WERI-Rb-1 (cell line): ENCODE data around the gene MYH14.
"Not testable (repeated sequence)": the region's sequence is repeated elsewhere in the genome, so short reads cannot be mapped to it uniquely, and the experiment has no call there.

Experiments
- DNase-seq: peaks from one replicate; pipeline ENCODE4 v3.0.0-alpha.2; 2020
- H3K27ac ChIP-seq: fragments of 250-450 bp; sonication (Bioruptor Pico); 2 replicates; pipeline ENCODE4 v1.5.1; 2020; ENCODE audit warnings: mild to moderate bottlenecking, moderate library complexity
- H3K27me3 ChIP-seq: fragments of 250-450 bp; sonication (Bioruptor Pico); 2 replicates; pipeline ENCODE4 v1.5.1; 2021; ENCODE audit warnings: mild to moderate bottlenecking, low read depth, moderate library complexity; ENCODE audit not compliant: insufficient read depth, severe bottlenecking
- H3K36me3 ChIP-seq: fragments of 250-450 bp; sonication (Bioruptor Pico); 2 replicates; pipeline ENCODE4 v1.5.1; 2020; ENCODE audit warnings: mild to moderate bottlenecking, moderate library complexity
- H3K4me3 ChIP-seq: 2 replicates; pipeline ENCODE4 v1.5.1; 2011; ENCODE audit warnings: low read depth, mild to moderate bottlenecking, control low read depth, low read length
- H3K9me3 ChIP-seq: fragments of 250-450 bp; sonication (Bioruptor Pico); 2 replicates; pipeline ENCODE4 v1.5.1; 2021; ENCODE audit warnings: mild to moderate bottlenecking, moderate library complexity; ENCODE audit not compliant: severe bottlenecking
- TF ChIP-seq, protein P1 (sequence below): IDR thresholded peaks from 2 replicates; pipeline ENCODE4 v1.5.1; 2011; ENCODE audit warnings: low read depth, mild to moderate bottlenecking, control low read depth, inconsistent platforms, low read length

The MYH14 gene

DNA sequence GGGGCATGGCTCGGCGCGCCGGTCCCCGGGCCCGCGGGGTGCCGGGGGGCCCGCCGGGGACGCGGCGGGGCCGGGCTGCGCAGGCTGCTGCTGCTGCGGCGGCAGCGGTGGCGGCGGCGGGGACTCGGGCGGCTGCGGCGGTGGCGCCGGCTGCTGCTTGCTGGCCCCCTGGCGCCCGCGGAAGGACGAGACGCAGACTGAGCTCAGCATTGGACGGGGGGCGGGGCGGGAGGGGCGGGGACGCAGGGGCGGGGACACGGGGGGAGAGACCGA is 125.4 kb downstream of the MYH14 start:
- no peak overlapping the region for H3K27ac ChIP-seq
- no peak for DNase-seq
- H3K27me3 ChIP-seq, result no peaks in the 10 kb centered on the region
- H3K9me3 ChIP-seq, result peaks cover 3% of the 10 kb centered on the region
- TF ChIP-seq, protein P1, sequence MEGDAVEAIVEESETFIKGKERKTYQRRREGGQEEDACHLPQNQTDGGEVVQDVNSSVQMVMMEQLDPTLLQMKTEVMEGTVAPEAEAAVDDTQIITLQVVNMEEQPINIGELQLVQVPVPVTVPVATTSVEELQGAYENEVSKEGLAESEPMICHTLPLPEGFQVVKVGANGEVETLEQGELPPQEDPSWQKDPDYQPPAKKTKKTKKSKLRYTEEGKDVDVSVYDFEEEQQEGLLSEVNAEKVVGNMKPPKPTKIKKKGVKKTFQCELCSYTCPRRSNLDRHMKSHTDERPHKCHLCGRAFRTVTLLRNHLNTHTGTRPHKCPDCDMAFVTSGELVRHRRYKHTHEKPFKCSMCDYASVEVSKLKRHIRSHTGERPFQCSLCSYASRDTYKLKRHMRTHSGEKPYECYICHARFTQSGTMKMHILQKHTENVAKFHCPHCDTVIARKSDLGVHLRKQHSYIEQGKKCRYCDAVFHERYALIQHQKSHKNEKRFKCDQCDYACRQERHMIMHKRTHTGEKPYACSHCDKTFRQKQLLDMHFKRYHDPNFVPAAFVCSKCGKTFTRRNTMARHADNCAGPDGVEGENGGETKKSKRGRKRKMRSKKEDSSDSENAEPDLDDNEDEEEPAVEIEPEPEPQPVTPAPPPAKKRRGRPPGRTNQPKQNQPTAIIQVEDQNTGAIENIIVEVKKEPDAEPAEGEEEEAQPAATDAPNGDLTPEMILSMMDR, result no peak
- H3K4me3 ChIP-seq, result no peak overlapping the region
- H3K36me3 ChIP-seq, result no peaks in the 10 kb centered on the region

DNA sequence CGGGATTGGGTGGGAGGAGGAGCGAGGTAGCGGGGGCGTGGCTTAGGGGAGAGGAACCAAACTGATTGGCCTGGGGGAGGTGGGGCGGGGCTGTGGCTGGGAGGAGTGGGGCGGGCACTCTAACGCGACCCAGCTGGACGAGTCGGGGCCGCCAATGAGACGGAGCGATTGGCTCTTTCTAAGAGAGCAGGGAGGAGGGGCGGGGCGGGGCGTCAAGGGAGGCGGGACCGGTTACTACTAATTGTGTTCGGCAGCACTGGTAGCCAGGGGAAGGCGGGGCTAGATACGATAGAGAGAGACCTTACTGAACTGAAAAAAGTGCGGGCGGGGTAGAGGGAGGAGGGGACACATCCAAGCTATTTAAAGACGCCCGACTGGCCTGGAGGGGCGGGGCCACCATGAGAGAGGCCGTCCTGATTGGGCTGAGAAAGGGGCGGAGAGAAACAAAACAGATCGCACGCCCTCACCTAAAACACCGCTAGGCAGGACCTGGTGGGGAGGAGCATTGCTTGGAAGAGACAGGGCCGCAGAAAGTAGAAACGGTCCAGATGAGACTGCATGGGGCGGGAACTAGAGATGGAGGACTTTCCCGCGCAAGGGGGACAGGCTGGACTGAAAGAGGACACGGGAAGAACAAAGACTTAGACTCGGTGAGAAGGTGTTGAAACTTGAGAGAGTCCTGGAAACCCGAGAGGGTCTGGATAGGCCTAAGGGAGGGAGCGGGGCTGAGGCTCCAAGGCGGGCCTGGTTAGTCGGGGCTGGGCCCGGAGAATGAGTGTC is 125.9 kb downstream of the MYH14 start, which contains the start of gene KCNC3:
Gene KCNC3 (minus strand): TSS at position 232 of the 780 bp plus-strand sequence. CDS start 295 bp downstream, outside the sequence.
- H3K36me3 ChIP-seq, result no peaks in the 10 kb centered on the region
- H3K4me3 ChIP-seq, result peak within 1 kb of the TSS; percentile 61
- no peaks in the 10 kb centered on the region for H3K27me3 ChIP-seq
- peak; percentile 100 for DNase-seq
- peaks cover 3% of the 10 kb centered on the region for H3K9me3 ChIP-seq
- peak within 1 kb of the TSS; percentile 83 for H3K27ac ChIP-seq
- TF ChIP-seq, protein P1, result no peak

DNA sequence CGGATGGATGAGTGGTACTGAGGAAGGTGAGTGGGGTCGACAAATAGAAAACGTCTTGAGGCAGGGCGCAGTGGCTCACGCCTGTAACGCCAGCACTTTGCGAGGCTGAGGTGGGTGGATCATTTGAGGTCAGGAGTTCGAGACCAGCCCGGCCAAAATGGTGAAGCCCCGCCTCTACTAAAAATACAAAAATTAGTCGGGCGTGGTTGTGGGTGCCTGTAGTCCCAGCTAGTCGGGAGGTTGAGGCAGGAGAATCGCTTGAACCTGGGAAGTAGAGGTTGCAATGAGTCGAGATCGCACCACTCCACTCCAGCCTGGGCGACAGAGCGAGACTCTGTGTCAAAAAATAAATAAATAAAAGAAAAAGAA is 126.5 kb downstream of the MYH14 start:
- DNase-seq, H3K36me3 ChIP-seq, H3K9me3 ChIP-seq, H3K27me3 ChIP-seq: not testable (repeated sequence)
- H3K4me3 ChIP-seq, result peak overlapping the region; percentile 61
- peak overlapping the region; percentile 83 for H3K27ac ChIP-seq

DNA sequence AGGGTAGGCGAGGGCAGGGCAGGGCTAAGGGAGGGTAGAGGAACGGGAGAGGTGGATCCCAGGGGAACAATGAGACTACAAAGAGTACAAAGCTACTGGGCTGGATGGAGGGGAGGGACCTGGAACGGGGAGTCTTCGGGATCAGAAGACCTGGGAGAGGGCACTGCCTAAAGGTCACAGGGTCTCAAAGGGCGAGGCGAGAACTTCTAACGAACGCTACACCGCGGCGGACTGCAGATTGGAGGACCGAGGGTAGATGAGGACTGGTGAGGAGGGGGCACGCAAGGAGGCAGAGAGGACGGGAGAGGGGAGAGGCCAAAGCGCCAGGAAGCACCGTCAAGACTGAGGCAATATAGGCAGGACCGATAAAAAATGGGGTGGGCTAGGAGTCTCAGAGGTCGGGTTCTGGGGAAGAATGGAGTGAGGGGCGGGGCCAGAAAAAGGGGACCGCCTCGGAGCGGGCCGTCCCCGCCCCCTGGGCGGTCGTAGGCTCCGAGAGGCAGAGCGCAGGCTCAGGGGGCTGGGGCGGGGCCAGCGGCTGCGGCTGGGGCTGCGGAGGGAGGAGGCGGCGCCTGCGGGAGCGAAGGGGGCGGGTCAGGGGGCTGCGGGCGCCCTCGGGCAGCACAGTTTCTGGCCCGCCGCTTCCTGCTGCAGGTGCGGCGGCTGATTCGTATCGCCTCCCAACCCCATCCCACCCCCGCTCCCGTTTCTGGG is 127.1 kb downstream of the MYH14 start:
- Histone ChIP-seq H3K4me3 (peak overlapping the region; percentile 48), H3K27me3 (no peaks in the 10 kb centered on the region), H3K9me3 (peaks cover 7% of the 10 kb centered on the region), H3K36me3 (no peaks in the 10 kb centered on the region), H3K27ac (peak overlapping the region; percentile 83; the same call in 1 of the 2 replicates)
- TF ChIP-seq, protein P1, result no peak
- peak; percentile 90 for DNase-seq

DNA sequence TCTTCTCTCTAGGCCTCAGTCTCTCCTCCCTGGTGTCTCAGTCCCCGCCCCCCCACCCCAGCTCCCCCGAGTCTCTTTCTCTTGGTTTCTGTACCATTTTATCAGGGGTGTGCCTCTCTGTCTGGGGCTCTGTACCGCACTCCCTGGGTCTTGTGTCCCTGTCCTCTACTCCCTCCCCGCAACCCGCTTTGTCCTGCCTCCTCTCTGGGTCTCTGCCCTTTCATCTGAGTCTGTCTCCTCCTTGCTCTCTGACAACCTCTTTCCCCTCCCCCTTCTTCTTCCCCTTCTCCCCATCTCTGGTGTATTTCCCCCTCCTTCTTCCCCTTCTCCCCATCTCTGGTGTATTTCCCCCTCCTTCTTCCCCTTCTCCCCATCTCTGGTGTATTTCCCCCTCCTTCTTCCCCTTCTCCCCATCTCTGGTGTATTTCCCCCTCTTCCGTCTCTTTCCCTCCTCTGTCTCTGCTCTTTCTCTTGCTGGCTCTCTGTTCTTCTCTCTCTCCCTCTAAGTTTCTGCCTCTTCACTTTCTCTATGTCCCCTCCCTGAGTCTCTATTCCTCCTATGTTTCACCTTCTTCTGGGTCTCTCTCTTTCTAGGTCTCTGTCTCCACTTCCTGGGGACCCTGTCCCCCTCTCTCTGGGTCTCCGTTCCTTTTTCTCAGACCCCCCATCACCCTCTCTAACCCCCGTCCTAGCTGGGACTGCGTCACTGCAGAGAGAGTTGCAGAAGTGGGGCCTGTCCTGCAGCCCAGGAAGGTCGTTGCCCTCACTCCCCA is 128.0 kb downstream of the MYH14 start:
- no peak for DNase-seq
- peaks cover 7% of the 10 kb centered on the region for H3K9me3 ChIP-seq
- no peaks in the 10 kb centered on the region for H3K36me3 ChIP-seq
- H3K27me3 ChIP-seq, result no peaks in the 10 kb centered on the region
- H3K4me3 ChIP-seq, result peak overlapping the region; percentile 48
- H3K27ac ChIP-seq, result no peak overlapping the region
- TF ChIP-seq, protein P1, result no peak

DNA sequence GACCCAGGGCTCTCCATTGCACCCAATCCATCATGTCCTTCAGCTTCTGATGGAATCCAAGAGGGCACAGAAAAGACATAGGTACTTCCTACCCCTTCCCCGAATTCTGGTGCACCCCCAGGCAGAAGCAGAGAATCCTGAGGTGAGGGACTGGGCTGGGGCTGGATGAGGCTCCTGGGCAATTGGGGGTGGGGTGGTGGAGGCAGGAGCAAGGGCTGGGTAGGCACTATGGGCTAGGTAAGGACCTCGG is 128.5 kb downstream of the MYH14 start:
- no peak overlapping the region for H3K4me3 ChIP-seq
- no peak overlapping the region for H3K27ac ChIP-seq
- peaks cover 7% of the 10 kb centered on the region for H3K9me3 ChIP-seq
- no peaks in the 10 kb centered on the region for H3K36me3 ChIP-seq
- H3K27me3 ChIP-seq, result no peaks in the 10 kb centered on the region
- no peak for DNase-seq
- TF ChIP-seq, protein P1, result no peak
